Urinary bladder (tissue), 4 donors: ENCODE measurements around the gene EVPLL. TPM values are rescaled to one million over a fixed set of nuclear protein-coding genes. Genes with fewer than 3 reads are reported as not detected.
A peak's percentile ranks its signal among the peaks of the same experiment; 100 is the strongest.
"Not testable (repeated sequence)": the region's sequence is repeated elsewhere in the genome, so short reads cannot be mapped to it uniquely, and the experiment has no call there.

Source experiments
- DNase-seq: peaks from one replicate; pipeline ENCODE4 v3.0.0-alpha.2; 2015; ENCODE audit errors: extremely low spot score
- H3K27ac ChIP-seq: one replicate; pipeline ENCODE4 v1.5.1; 2013; ENCODE audit warnings: low read depth, mild to moderate bottlenecking, moderate library complexity
- H3K36me3 ChIP-seq: one replicate; pipeline ENCODE4 v1.6.1; 2013; ENCODE audit warnings: mild to moderate bottlenecking, moderate library complexity; ENCODE audit not compliant: insufficient read depth
- H3K4me1 ChIP-seq: one replicate; pipeline ENCODE4 v1.6.1; 2013; ENCODE audit warnings: mild to moderate bottlenecking, moderate library complexity; ENCODE audit not compliant: insufficient read depth
- H3K4me3 ChIP-seq: one replicate; pipeline ENCODE4 v1.5.1; 2013; ENCODE audit warnings: low read depth, low read length
- WGBS: extraction: QIAGEN DNeasy Blood & Tissue Kit; methylation state at CpG from one replicate; pipeline ENCODE4 v1.1.7; 2013; 5-methylcytosine and 5-hydroxymethylcytosine counted together
- polyA plus RNA-seq: library from polyadenylated mRNA; stranded (reverse); fragments of 200-250 nt; gene quantifications from one replicate; pipeline ENCODE4 v1.2.3, GENCODE V29; 2013
- total RNA-seq: library from RNA; depleted of rRNA; stranded (reverse); fragments of >200 nt; gene quantifications from one replicate; pipeline ENCODE4 v1.2.3, GENCODE V29; 2014
- donor health status: healthy with polysubstance abuse.
- donor health status: healthy.

Gene EVPLL
- total and polyA plus RNA-seq, 2 donors = 0.84 to 0.90 TPM

DNA sequence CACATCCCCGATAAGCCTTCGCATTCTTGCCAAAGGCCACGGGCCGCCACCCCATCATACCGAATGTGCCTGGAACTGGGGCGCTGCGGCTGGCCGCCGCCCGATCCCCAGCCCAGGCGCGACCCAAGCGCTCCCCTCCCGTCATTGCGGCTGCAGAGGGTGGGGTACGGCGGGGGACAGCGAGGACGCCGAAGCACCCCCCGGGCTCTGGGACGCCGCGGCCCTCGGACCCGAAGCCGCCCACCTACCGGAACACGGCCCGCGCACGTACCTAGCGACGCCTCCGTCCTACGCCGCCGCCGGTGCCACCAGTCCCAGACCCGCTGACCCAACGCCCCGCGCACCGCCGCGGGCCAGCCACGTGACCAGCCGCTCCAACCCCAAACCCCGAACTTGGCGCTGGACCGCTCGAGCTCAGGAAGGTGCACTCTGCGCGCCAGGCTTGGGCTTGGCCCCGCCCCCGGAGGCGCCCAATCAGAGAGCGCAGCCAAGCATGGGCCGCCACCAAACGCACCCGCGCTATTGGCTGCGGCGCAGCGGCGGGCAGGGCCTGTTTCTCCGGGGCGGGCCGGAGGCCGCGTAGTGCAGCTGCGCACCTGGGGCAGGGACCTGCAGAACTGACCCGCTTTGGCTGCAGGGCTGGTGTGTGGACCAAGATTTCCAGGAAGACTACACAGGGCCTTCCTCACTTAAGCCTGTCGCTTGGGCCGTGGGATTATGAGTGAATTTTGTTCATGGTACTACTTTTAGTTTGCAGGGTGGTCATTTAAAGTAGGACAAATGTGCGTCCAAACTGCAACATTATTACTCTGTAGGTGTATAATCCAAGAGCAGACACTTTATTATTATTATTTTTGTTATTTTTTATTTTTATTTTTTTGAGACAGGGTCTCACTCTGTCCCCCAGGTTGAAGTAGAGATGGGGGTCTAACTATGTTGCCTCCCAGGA is 14.2 kb upstream of the EVPLL start, which contains the start of gene SHMT1:
SHMT1 (minus strand) TSS at position 450 of the 949 bp plus-strand sequence. CDS start 7,569 bp downstream, outside the sequence.
- under 1% methylated on average over 76 of the region's 76 CpGs for WGBS

DNA sequence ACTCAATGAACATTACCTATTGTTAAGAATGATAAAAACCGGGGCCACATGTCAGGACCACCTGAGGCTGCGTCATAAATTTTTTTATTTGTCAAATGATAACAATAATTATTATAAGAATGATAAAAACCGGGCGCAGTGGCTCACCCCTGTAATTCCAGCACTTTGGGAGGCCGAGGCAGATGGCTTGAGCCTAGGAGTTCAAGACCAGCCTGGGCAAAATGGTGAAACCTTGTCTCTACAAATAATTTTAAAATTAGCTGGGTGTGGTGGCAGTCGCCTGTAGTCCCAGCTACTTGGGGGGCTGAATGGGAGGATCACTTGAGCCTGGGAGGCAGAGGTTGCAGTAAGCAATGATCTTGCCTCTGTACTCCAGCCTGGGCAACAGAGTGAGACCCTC is 13.4 kb upstream of the EVPLL start:
- no peak for DNase-seq
- no peaks in the 10 kb centered on the region for H3K36me3 ChIP-seq
- no peaks in the 10 kb centered on the region for H3K4me1 ChIP-seq
- 87% methylated on average over 6 of the region's 6 CpGs for WGBS
- H3K27ac ChIP-seq = no peak overlapping the region
- no peak overlapping the region for H3K4me3 ChIP-seq

More for the DNA sequence above, 14.2 kb upstream of the EVPLL start, which contains the start of gene SHMT1:
- Histone ChIP-seq H3K4me1 (no peaks in the 10 kb centered on the region), H3K27ac (peak within 1 kb of the TSS; percentile 73), H3K4me3 (peak within 1 kb of the TSS; percentile 74), H3K36me3 (no peaks in the 10 kb centered on the region)
- DNase-seq = peak; percentile 69

DNA sequence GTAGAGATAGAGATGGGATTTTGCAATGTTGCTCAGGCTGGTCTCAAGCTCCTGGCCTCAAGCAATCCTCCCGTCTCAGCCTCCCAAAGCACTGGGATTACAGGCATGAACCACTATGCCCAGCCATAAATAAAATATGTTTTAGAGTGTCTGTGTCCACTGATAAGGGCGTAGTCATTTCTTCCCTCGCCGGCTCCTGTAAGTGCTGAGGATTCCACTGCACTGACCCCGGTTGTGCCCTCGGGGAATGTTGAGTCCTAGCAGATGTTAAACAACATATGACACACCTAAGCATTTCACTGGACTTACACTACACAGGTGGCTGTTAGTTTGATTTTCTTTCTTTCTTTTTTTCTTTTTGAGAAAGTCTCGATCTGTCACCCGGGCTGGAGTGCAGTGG is 8.6 kb upstream of the EVPLL start:
- H3K4me3 ChIP-seq = no peak overlapping the region
- 65% methylated on average over 8 of the region's 8 CpGs for WGBS
- no peaks in the 10 kb centered on the region for H3K4me1 ChIP-seq
- H3K27ac ChIP-seq = no peak overlapping the region
- DNase-seq = no peak
- H3K36me3 ChIP-seq = no peaks in the 10 kb centered on the region

DNA sequence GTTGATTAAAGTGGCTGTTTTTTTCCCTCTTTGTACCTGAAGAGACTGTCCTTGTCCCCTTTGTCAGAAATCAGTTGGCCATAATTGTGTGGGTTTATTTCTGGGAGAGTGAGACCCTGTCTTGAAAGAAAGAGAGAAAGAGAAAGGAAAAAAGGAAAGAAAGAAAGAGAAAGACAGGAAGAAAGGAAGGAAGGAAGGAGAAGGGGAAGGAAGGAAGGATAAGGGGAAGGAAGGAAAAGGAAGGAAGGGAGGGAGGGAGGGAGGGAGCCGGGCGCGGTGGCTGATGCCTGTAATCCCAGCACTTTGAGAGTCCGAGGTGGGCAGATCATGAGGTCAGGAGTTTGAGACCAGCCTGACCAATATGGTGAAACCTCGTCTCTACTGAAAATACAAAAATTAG is 6.8 kb upstream of the EVPLL start:
- DNase-seq = no peak
- 73% methylated on average over 5 of the region's 5 CpGs for WGBS
- H3K4me1 ChIP-seq = no peaks in the 10 kb centered on the region

DNA sequence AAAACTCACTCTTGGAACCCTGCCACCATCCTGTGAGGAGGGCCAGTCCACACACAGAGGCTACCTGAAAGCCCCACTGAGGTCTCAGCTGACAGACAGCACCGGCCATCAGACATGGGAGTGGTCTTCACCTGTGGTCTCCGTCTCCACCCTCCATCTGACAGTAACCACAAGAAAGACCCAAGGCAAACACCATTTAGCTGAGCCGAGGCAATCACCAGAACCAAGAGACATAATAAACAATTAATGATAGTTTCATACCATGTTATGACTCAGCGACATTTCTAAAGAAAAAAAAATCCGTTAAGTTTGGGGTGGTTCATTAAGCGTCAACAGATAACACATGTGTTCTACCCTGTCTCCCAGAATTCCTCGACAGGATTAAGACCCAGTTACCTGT is 6.1 kb upstream of the EVPLL start:
- no peak for DNase-seq
- WGBS = 78% methylated on average over 7 of the region's 7 CpGs
- no peaks in the 10 kb centered on the region for H3K4me1 ChIP-seq
- H3K4me3 ChIP-seq = no peak overlapping the region
- H3K36me3 ChIP-seq = no peaks in the 10 kb centered on the region
- H3K27ac ChIP-seq = no peak overlapping the region

More for the DNA sequence above, 6.8 kb upstream of the EVPLL start:
- no peaks in the 10 kb centered on the region for H3K36me3 ChIP-seq
- H3K4me3 ChIP-seq = no peak overlapping the region
- no peak overlapping the region for H3K27ac ChIP-seq

DNA sequence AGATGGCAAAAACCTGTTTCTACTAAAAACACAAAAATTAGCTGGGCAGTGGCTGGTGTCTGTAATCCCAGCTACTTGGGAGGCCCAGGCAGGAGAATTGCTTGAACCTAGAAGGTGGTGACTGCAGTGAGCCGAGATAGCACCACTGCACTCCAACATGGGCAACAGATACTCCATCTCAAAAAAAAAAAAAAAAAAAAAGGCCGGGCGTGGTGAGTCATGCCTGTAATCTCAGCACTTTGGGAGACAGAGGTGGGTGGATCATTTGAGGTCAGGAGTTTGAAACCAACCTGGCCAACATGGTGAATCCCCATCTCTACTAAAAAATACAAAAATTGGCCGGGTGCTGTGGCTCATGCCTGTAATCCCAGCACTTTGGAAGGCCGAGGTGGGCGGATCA is 4.4 kb upstream of the EVPLL start:
- not testable (repeated sequence) for H3K36me3 ChIP-seq, H3K4me3 ChIP-seq, DNase-seq, H3K4me1 ChIP-seq, H3K27ac ChIP-seq
- 87% methylated on average over 6 of the region's 6 CpGs for WGBS

DNA sequence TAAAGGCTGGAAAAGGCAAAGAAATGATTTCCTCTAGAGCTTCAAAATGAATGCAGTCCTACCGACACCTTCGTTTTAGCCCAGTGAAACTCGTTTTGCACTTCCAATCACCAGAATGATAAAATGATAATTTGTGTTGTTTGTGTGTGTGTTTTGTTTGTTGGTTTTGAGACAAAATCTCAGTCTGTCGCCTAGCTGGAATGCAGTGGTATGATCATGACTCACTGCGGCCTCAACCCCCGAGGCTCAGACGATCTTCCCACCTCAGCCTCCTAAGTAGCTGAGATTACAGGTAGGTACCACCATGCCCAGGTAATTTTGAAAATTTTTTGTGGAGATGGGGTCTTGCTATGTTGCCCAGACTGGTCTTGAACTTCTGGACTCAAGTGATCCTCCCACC is 3.4 kb upstream of the EVPLL start:
- no peaks in the 10 kb centered on the region for H3K36me3 ChIP-seq
- no peak for DNase-seq
- WGBS = 81% methylated on average over 7 of the region's 7 CpGs
- peaks cover 2% of the 10 kb centered on the region for H3K4me1 ChIP-seq
- H3K4me3 ChIP-seq = no peak overlapping the region
- no peak overlapping the region for H3K27ac ChIP-seq

DNA sequence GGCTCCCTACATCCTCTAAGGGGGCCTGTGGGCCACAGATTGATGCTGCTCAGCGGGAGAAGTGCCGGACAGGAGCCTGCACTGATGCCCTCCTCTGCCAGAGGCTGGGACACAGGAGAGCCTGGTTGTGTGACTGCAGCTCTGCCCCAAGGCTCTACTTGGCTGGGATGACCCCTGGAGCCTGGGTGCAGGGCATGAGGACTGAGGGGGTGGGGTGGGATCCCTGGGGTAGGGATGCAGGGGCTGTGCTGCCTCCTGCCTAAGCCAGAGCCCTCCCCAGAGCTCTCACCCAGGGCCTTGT is 577 bp downstream of the EVPLL start:
- H3K36me3 ChIP-seq = no peaks in the 10 kb centered on the region
- WGBS = 85% methylated on average over 2 of the region's 2 CpGs
- no peak overlapping the region for H3K4me3 ChIP-seq
- peaks cover 2% of the 10 kb centered on the region for H3K4me1 ChIP-seq
- DNase-seq = no peak
- peak overlapping the region; percentile 81 for H3K27ac ChIP-seq

DNA sequence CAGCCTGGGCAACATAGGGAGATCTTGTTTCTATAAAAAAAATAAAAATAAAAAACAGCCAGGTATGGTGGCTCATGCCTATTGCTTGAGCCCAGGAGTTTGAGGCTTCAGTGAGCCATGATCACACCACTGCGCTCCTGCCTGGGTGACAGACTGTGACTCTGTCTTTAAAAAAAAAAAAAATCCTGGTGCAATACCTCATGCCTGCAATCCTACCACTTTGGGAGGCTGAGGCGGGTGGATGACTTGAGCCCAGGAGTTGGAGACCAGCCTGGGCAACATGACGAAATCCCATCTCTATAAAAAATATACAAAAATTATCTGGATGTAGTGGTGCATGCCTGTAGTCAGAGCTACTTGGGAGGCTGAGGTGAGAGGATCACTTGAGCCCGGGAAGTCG is 1.0 kb downstream of the EVPLL start:
- H3K36me3 ChIP-seq, H3K27ac ChIP-seq, H3K4me3 ChIP-seq, H3K4me1 ChIP-seq, DNase-seq: not testable (repeated sequence)
- 89% methylated on average over 5 of the region's 5 CpGs for WGBS

DNA sequence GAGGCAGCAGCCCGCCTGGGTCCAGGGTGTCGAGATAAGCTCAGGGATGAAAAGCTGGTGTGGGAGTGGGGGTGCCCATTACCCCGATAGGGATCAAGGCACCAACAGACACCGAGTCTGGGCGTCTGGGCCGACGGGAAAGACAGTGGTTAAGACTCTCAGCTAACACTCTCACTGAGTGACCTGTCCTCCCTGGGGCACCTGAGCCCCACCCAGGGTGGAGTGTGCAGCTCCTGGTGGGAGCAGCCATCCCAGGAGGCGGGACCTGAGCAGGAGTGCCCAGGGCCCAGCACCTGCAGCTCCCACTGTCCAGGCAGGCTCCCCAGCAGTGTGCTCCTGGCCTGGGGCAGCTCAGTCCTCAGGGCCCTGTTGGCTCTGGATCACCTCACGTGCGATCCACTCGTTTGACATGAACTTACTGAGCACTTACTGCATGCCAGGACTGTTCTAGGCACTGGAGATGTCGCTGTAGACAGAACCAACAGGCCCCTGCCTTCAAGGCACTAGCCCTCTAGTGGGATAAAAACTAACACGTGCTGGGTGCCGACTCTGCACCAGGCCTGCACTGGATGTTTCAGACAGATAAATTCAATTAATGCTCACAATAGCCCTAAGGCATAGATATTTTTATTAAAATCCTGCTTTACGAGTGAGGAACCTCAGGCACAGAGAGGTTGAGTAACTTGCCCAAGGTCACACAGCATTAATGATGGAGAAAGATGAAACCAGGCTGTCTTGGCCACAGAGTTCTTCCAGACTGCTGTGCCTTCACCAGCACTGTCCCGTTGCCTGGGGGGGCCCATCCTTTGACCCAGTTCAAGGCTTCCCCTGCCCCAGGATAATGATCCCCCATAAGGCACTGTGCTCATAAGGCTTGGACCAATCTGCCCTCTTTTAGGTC is 1.9 kb downstream of the EVPLL start:
- no peak overlapping the region for H3K4me3 ChIP-seq
- no peak for DNase-seq
- no peaks in the 10 kb centered on the region for H3K36me3 ChIP-seq
- H3K27ac ChIP-seq = no peak overlapping the region
- 72% methylated on average over 16 of the region's 16 CpGs for WGBS
- peaks cover 2% of the 10 kb centered on the region for H3K4me1 ChIP-seq

DNA sequence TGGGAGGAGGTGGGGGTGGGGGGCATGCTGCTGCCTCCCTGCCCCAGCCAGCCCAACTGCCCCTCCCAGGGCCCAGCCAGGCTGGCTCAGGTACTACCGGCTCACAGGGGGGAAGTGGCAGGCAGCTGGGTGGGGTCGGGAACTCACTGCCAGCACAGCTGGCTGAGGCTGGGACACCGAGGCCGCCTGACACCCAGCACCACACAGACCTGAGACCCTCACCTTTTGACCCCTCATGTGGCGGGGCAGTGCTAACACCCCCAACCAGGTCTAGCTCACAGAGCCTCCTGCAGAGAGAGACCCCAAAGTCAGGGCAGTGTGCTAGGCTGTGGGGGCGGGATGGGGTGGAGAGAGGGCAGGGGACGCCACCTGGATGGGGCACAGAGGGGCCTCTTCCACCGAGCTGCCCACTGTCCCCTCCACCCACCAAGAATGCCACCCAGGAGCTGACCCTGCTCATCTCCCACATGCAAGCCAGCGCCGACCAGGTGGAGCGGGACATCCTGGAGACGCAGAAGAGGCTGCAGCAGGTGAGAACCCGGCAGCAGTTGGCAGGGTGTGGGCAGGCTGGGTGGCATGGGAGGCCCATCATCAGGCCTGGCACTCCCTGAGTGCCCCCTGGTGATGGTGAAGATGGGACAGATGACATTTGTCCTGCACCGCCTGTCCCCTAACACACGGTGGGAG is 3.0 kb downstream of the EVPLL start:
- no peak for DNase-seq
- Histone ChIP-seq H3K27ac (no peak overlapping the region), H3K4me3 (no peak overlapping the region), H3K4me1 (peaks cover 2% of the 10 kb centered on the region), H3K36me3 (no peaks in the 10 kb centered on the region)
- 70% methylated on average over 15 of the region's 15 CpGs for WGBS

DNA sequence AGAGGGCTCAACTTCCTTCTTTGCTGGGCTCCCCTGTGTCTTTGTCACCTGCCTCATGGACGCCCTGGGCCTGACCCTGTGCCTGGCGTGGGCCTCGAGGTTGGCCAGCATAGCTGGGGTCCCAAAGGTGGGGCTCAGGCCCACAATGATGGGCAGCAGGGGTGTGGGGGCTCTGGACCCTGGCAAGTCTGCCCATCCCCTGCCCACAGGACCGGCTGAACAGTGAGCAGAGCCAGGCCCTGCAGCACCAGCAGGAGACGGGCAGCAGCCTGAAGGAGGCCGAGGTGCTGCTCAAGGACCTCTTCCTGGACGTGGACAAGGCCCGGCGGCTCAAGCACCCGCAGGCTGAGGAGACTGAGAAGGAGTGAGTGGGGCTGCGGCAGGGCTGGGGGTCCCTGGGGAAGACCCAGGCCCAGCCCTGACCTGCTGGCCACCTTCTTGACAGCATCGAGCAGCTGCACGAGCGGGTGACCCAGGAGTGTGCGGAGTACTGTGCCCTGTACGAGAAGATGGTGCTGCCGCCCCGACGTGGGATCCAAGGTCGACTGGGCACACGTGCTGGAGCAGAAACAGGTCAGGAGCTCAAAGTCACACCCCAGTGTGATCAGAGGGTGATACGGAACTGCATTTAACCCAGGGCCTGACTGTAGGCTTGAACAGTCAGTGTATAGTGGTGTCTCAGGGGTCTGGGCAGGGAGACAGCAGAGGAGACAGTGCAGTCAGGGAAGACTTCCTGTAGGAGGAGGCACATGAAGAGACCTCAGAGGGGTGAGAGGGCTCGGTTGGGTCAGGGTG is 3.8 kb downstream of the EVPLL start:
- Histone ChIP-seq H3K4me1 (peaks cover 2% of the 10 kb centered on the region), H3K27ac (no peak overlapping the region), H3K36me3 (no peaks in the 10 kb centered on the region), H3K4me3 (no peak overlapping the region)
- no peak for DNase-seq
- 83% methylated on average over 23 of the region's 23 CpGs for WGBS

DNA sequence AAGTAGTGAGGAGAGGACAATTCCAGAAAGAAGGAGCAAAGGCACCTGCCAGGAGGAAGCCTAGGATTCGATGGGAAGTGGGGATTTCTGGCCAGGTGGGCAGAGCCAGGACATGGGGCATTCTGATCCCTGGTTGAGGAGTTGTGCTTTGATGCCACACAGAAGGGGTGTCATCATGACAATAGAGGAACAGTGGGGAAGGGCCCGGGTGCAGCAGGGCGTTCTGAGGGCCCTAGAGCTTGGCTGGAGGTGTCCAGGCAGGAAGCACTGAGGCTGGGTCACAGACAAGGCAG is 4.3 kb downstream of the EVPLL start:
- WGBS = 82% methylated on average over 3 of the region's 3 CpGs
- Histone ChIP-seq H3K4me3 (no peak overlapping the region), H3K27ac (no peak overlapping the region), H3K4me1 (peaks cover 2% of the 10 kb centered on the region), H3K36me3 (no peaks in the 10 kb centered on the region)
- DNase-seq = no peak
